ENCODE measurements around the gene KCTD13.
"Not testable (repeated sequence)": the region's sequence is repeated elsewhere in the genome, so short reads cannot be mapped to it uniquely, and the experiment has no call there.

GRCh38 chr16:29959821-29960220 lies 33.8 kb upstream of the KCTD13 start:
- TF ChIP-seq CTCF, POLR2AphosphoS5, EP300, POLR2A (IDR thresholded peaks at IDR 0.05): not testable (repeated sequence)
